WTC11 (cell line): ENCODE measurements around the gene PLA2G2D. TPM values are rescaled to one million over a fixed set of nuclear protein-coding genes. Genes with fewer than 3 reads are reported as not detected.

ENCODE experiments used
- ATAC-seq: fragments of 200-7000 bp; cut with Tn5 transposase; 2 replicates; pipeline ENCODE4 v1.10.0; 2021; ENCODE audit warnings: mild to moderate bottlenecking, moderate library complexity
- Bru-seq: library from RNA; stranded (reverse); fragments of 400-500 nt; gene quantifications from one replicate; lab custom pipeline; 2021; lab: Mats Ljungman, UMichigan
- CTCF ChIA-PET: fragments of 300-600 bp; sonication (Branson Sonifier 250); formaldehyde crosslinking; loops from one replicate; lab custom pipeline; 2021; ENCODE audit warnings: antibody characterized with exemption; lab: Charles Lee
- POLR2A ChIA-PET: fragments of 350-600 bp; sonication (Branson Sonifier 250); formaldehyde crosslinking; loops from one replicate; lab custom pipeline; 2021; ENCODE audit warnings: antibody characterized with exemption; lab: Charles Lee
- DNase-seq: peaks from one replicate; pipeline ENCODE4 v3.0.0; 2021; ENCODE audit warnings: low spot score
- H3K27ac Mint-ChIP-seq: 2 replicates; pipeline ENCODE4 v1.8.0; 2021; ENCODE audit warnings: mixed read lengths
- H3K27me3 Mint-ChIP-seq: 2 replicates; pipeline ENCODE4 v1.8.0; 2021; ENCODE audit warnings: low read depth, mild to moderate bottlenecking, moderate library complexity, mixed read lengths
- H3K36me3 Mint-ChIP-seq: 2 replicates; pipeline ENCODE4 v1.8.0; 2021; ENCODE audit warnings: mixed read lengths
- H3K4me1 Mint-ChIP-seq: 2 replicates; pipeline ENCODE4 v1.8.0; 2022; ENCODE audit warnings: mixed read lengths
- H3K4me3 Mint-ChIP-seq: 2 replicates; pipeline ENCODE4 v1.8.0; 2021; ENCODE audit warnings: mild to moderate bottlenecking, moderate library complexity, mixed read lengths
- H3K9me3 Mint-ChIP-seq: 2 replicates; pipeline ENCODE4 v1.8.0; 2021; ENCODE audit warnings: mixed read lengths
- ETV6 ChIP-seq: sonication (generic); formaldehyde crosslinking; IDR thresholded peaks from 2 replicates; pipeline ENCODE4 v1.8.1; 2022; ENCODE audit warnings: mild to moderate bottlenecking, missing genetic modification reagents
- HMGA2 ChIP-seq: fragments of 250-450 bp; sonication (Bioruptor Pico); IDR thresholded peaks from 2 replicates; pipeline ENCODE4 v1.4.0; 2021; ENCODE audit warnings: mild to moderate bottlenecking, moderate library complexity
- JAZF1 ChIP-seq: fragments of 250-450 bp; sonication (Bioruptor Pico); IDR thresholded peaks from 2 replicates; pipeline ENCODE4 v1.9.0; 2021; ENCODE audit warnings: moderate library complexity, mild to moderate bottlenecking, inconsistent platforms
- MYBL2 ChIP-seq: sonication (generic); formaldehyde crosslinking; IDR thresholded peaks from 2 replicates; pipeline ENCODE4 v1.8.1; 2023; ENCODE audit warnings: mild to moderate bottlenecking, moderate library complexity, missing genetic modification reagents
- OVOL2 ChIP-seq: fragments of 250-450 bp; sonication (Bioruptor Pico); IDR thresholded peaks from 2 replicates; pipeline ENCODE4 v1.9.0; 2021; ENCODE audit warnings: mild to moderate bottlenecking, borderline replicate concordance
- ZBTB21 ChIP-seq: sonication (generic); formaldehyde crosslinking; IDR thresholded peaks from 2 replicates; pipeline ENCODE4 v1.8.1; 2023; ENCODE audit warnings: mild to moderate bottlenecking, missing genetic modification reagents, borderline replicate concordance
- ZNF121 ChIP-seq: sonication (generic); formaldehyde crosslinking; IDR thresholded peaks from 2 replicates; pipeline ENCODE4 v1.8.0; 2023; ENCODE audit warnings: missing genetic modification reagents
- ZNF423 ChIP-seq: fragments of 250-450 bp; sonication (Bioruptor Pico); IDR thresholded peaks from 2 replicates; pipeline ENCODE4 v2.1.2; 2022; ENCODE audit warnings: mild to moderate bottlenecking, moderate library complexity
- long read RNA-seq, 3 experiments: library from RNA in 1 of 3; library from capped mRNA in 1 of 3; library from polyadenylated mRNA in 1 of 3; unstranded in 2 of 3; stranded (forward) in 1 of 3; transcript quantifications; one replicate each; pipeline ENCODE4 v2.0.0, GENCODE V29; 2021
- total RNA-seq: library from RNA; stranded (reverse); gene quantifications from 3 replicates; pipeline ENCODE4 v1.2.3, GENCODE V29; 2021
- TF ChIP-seq, protein P1 (sequence below): sonication (generic); formaldehyde crosslinking; IDR thresholded peaks from 2 replicates; pipeline ENCODE4 v1.8.1; 2022; ENCODE audit warnings: low read depth, missing genetic modification reagents, borderline replicate concordance
- TF ChIP-seq, protein P2 (sequence below): sonication (generic); formaldehyde crosslinking; conservative IDR thresholded peaks from 2 replicates; pipeline ENCODE4 v1.8.1; 2023; ENCODE audit warnings: mild to moderate bottlenecking, low read depth, missing genetic modification reagents, moderate library complexity
- TF ChIP-seq, protein P3 (sequence below): fragments of 250-450 bp; sonication (Bioruptor Pico); IDR thresholded peaks from 2 replicates; pipeline ENCODE4 v1.9.0; 2021; ENCODE audit warnings: moderate library complexity, mild to moderate bottlenecking, inconsistent platforms, borderline replicate concordance
- TF ChIP-seq, protein P4 (sequence below): sonication (generic); formaldehyde crosslinking; IDR thresholded peaks from 2 replicates; pipeline ENCODE4 v1.8.1; 2023; ENCODE audit warnings: mild to moderate bottlenecking, missing genetic modification reagents, borderline replicate concordance

The PLA2G2D gene, protein sequence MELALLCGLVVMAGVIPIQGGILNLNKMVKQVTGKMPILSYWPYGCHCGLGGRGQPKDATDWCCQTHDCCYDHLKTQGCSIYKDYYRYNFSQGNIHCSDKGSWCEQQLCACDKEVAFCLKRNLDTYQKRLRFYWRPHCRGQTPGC
- not detected in 3 replicates for total RNA-seq
- not detected for Bru-seq, nascent RNA
- long read RNA-seq, experiment 1: 0 reads
- long read RNA-seq, experiment 2: 0 reads
- long read RNA-seq, experiment 3: 0 reads

DNA sequence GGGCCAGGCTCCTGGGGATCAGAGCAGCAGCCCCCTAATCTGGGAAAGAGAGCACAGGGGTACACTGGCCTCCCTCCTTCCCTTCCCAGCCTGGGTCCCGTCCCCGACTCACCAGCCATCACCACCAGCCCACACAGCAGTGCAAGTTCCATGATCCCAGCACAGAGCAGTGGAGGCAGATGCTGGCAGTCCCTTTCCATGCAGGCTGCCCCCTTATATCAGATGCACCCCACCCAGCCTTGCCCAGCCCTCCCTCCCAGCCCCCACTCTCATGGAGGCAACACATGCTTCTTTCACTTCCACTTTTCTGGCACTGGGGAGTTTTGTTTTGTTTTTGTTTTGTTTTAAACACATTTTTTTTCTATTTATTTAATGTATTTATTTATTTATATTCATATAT is at the start of gene PLA2G2D:
Gene PLA2G2D, minus strand, starts transcription at position 190 of the 400 bp plus-strand sequence. Its CDS starts 38 bp downstream, at position 152.
- no peak for DNase-seq
- CTCF ChIA-PET: interaction anchor here (1.2 kb wide), 1 partner anchor 145 kb away, joined by 4 read pairs; no protein-coding TSS in a partner anchor
- H3K4me3 Mint-ChIP-seq: no peak within 1 kb of the TSS
- ATAC-seq: no peak
- H3K36me3 Mint-ChIP-seq: no peaks in the 10 kb centered on the region
- H3K27ac Mint-ChIP-seq: no peak within 1 kb of the TSS
- H3K27me3 Mint-ChIP-seq: no peaks in the 10 kb centered on the region; the same call in 1 of the 2 replicates
- POLR2A ChIA-PET: no interaction called here
- H3K9me3 Mint-ChIP-seq: no peaks in the 10 kb centered on the region
- H3K4me1 Mint-ChIP-seq: peaks cover 2% of the 10 kb centered on the region
- TF ChIP-seq HMGA2 (CRISPR knock-in tag) (no peak), ZBTB21 (CRISPR knock-in tag) (no peak), ZNF423 (CRISPR knock-in tag) (no peak)
- TF ChIP-seq, protein P1, sequence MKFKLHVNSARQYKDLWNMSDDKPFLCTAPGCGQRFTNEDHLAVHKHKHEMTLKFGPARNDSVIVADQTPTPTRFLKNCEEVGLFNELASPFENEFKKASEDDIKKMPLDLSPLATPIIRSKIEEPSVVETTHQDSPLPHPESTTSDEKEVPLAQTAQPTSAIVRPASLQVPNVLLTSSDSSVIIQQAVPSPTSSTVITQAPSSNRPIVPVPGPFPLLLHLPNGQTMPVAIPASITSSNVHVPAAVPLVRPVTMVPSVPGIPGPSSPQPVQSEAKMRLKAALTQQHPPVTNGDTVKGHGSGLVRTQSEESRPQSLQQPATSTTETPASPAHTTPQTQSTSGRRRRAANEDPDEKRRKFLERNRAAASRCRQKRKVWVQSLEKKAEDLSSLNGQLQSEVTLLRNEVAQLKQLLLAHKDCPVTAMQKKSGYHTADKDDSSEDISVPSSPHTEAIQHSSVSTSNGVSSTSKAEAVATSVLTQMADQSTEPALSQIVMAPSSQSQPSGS (CRISPR knock-in tag): no peak
- TF ChIP-seq, protein P2, sequence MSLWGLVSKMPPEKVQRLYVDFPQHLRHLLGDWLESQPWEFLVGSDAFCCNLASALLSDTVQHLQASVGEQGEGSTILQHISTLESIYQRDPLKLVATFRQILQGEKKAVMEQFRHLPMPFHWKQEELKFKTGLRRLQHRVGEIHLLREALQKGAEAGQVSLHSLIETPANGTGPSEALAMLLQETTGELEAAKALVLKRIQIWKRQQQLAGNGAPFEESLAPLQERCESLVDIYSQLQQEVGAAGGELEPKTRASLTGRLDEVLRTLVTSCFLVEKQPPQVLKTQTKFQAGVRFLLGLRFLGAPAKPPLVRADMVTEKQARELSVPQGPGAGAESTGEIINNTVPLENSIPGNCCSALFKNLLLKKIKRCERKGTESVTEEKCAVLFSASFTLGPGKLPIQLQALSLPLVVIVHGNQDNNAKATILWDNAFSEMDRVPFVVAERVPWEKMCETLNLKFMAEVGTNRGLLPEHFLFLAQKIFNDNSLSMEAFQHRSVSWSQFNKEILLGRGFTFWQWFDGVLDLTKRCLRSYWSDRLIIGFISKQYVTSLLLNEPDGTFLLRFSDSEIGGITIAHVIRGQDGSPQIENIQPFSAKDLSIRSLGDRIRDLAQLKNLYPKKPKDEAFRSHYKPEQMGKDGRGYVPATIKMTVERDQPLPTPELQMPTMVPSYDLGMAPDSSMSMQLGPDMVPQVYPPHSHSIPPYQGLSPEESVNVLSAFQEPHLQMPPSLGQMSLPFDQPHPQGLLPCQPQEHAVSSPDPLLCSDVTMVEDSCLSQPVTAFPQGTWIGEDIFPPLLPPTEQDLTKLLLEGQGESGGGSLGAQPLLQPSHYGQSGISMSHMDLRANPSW: no peak
- TF ChIP-seq, protein P3, sequence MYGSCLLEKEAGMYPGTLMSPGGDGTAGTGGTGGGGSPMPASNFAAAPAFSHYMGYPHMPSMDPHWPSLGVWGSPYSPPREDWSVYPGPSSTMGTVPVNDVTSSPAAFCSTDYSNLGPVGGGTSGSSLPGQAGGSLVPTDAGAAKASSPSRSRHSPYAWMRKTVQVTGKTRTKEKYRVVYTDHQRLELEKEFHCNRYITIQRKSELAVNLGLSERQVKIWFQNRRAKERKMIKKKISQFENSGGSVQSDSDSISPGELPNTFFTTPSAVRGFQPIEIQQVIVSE: no peak

DNA sequence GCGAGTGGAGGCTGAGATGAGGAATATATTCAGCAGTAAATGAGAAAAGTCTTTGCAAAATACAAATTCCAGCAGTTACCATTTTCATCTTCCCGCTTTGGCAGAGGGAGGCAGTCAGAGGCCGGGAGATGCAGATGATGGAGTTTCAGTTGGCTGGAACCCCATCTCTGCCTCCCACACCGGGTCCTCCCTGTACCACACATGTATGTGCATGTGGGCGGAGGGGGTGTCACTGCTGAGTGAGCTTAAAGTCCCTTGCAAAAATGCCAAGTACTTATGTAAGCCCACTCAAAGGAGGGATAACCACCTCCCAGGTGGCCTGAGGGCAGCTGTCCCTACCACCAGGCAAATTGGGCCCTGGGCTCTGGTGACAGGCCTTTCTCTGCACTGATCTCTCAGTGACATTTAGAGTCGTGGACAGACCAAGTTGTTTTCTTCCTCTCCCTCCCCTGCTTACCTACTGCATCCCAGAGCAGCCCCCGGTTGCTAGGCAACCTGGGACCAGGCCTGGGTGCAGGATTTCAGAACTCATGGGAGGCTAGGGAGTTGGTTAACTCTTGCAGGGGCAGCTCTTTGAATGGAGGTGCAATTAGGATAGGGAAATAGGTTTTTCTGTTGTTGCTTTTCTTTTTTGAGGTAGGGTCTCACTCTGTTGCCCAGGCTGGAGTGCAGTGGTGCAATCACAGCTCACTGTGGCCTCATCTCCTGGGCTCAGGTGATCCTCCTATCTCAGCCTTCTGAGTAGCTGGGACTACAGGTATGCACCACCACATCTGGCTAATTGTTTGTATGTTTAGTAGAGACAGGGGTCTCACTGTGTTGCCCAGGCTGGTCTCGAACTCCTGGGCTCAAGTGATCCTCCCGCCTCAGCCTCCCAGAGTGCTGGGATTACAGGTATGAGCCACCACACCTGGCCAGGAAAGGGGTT is 49.5 kb upstream of the PLA2G2D start:
- Mint-ChIP-seq H3K4me1 (peaks cover 20% of the 10 kb centered on the region), H3K27me3 (peaks cover 4% of the 10 kb centered on the region)
- TF ChIP-seq MYBL2 (CRISPR knock-in tag): no peak
- TF ChIP-seq ZNF121: peak; percentile 82; the same call in 1 of the 2 replicates
- TF ChIP-seq, all 79 proteins: peak for 1
- ATAC-seq (no peak), DNase-seq (no peak)
- Mint-ChIP-seq H3K9me3 (peaks cover 4% of the 10 kb centered on the region; the same call in 1 of the 2 replicates), H3K4me3 (no peak overlapping the region), H3K27ac (no peak overlapping the region), H3K36me3 (peaks cover 4% of the 10 kb centered on the region; the same call in 1 of the 2 replicates)
- ChIA-PET POLR2A (no interaction called here), CTCF (no interaction called here)

DNA sequence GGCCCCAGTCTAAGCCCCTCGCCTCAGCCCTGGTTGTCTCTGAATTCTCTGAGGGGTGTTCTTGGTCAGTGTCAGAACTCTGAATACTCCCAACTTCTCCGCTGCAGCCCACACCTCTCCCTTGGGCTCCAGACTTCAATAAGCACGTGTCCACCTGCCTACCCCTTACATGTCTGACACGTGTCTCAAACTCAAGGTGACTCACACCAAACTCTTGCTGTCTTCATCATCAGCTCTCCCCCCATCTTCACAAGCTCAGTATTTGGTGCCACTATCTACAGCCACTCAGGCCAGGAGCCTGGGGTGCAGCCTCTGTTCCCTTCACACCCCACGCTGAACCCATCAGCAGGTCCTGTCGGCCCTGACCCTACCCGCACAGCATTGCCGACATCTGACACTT is 47.8 kb upstream of the PLA2G2D start:
- H3K27me3 Mint-ChIP-seq: peaks cover 4% of the 10 kb centered on the region
- POLR2A ChIA-PET: no interaction called here
- CTCF ChIA-PET: interaction anchor here (0.5 to 3.3 kb wide), 6 partner anchors 10 to 248 kb away, joined by 3 to 33 read pairs (median 5); no protein-coding TSS in a partner anchor
- peaks cover 20% of the 10 kb centered on the region for H3K4me1 Mint-ChIP-seq
- no peak for ATAC-seq
- no peak overlapping the region for H3K4me3 Mint-ChIP-seq
- H3K36me3 Mint-ChIP-seq: peaks cover 10% of the 10 kb centered on the region
- DNase-seq: no peak
- no peak for TF ChIP-seq ETV6 (CRISPR knock-in tag)
- TF ChIP-seq OVOL2 (CRISPR knock-in tag): no peak
- TF ChIP-seq JAZF1 (CRISPR knock-in tag): no peak
- TF ChIP-seq, protein P4, sequence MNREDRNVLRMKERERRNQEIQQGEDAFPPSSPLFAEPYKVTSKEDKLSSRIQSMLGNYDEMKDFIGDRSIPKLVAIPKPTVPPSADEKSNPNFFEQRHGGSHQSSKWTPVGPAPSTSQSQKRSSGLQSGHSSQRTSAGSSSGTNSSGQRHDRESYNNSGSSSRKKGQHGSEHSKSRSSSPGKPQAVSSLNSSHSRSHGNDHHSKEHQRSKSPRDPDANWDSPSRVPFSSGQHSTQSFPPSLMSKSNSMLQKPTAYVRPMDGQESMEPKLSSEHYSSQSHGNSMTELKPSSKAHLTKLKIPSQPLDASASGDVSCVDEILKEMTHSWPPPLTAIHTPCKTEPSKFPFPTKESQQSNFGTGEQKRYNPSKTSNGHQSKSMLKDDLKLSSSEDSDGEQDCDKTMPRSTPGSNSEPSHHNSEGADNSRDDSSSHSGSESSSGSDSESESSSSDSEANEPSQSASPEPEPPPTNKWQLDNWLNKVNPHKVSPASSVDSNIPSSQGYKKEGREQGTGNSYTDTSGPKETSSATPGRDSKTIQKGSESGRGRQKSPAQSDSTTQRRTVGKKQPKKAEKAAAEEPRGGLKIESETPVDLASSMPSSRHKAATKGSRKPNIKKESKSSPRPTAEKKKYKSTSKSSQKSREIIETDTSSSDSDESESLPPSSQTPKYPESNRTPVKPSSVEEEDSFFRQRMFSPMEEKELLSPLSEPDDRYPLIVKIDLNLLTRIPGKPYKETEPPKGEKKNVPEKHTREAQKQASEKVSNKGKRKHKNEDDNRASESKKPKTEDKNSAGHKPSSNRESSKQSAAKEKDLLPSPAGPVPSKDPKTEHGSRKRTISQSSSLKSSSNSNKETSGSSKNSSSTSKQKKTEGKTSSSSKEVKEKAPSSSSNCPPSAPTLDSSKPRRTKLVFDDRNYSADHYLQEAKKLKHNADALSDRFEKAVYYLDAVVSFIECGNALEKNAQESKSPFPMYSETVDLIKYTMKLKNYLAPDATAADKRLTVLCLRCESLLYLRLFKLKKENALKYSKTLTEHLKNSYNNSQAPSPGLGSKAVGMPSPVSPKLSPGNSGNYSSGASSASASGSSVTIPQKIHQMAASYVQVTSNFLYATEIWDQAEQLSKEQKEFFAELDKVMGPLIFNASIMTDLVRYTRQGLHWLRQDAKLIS (CRISPR knock-in tag): no peak
- no peak for TF ChIP-seq ZNF121
- TF ChIP-seq, all 79 proteins: peak for 0
- H3K27ac Mint-ChIP-seq: no peak overlapping the region
- H3K9me3 Mint-ChIP-seq: peaks cover 15% of the 10 kb centered on the region
